MM.1S (cell line): ENCODE data around the gene PATL1.
A peak's percentile ranks its signal among the peaks of the same experiment; 100 is the strongest.

Experiments
- DNase-seq: peaks from one replicate; pipeline ENCODE4 v3.0.0-alpha.2; 2015
- H2AFZ ChIP-seq: fragments of 300-600 bp; sonication (generic); 2 replicates; pipeline ENCODE4 v1.6.0; 2016; ENCODE audit warnings: antibody characterized with exemption, low read length
- H3F3A ChIP-seq: fragments of 300-600 bp; sonication (generic); 2 replicates; pipeline ENCODE4 v1.6.1; 2016; ENCODE audit warnings: mild to moderate bottlenecking, antibody characterized with exemption, low read length, moderate library complexity, mixed read lengths; ENCODE audit not compliant: insufficient read depth
- H3K27ac ChIP-seq: fragments of 300-600 bp; sonication (generic); 2 replicates; pipeline ENCODE4 v1.5.1; 2016; ENCODE audit warnings: mild to moderate bottlenecking, low read length
- H3K27me3 ChIP-seq: fragments of 300-600 bp; sonication (generic); replicated peaks from 2 replicates; pipeline ENCODE4 v1.6.0; 2016; ENCODE audit warnings: low read length; ENCODE audit not compliant: insufficient read depth
- H3K36me3 ChIP-seq: fragments of 300-600 bp; sonication (generic); replicated peaks from 2 replicates; pipeline ENCODE4 v1.6.1; 2016; ENCODE audit warnings: mild to moderate bottlenecking, low read length, mixed read lengths; ENCODE audit not compliant: insufficient read depth
- H3K4me1 ChIP-seq: fragments of 300-600 bp; sonication (generic); 2 replicates; pipeline ENCODE4 v1.6.1; 2016; ENCODE audit warnings: low read length, mixed read lengths
- H3K4me2 ChIP-seq: fragments of 300-600 bp; sonication (generic); 2 replicates; pipeline ENCODE4 v1.6.0; 2016; ENCODE audit warnings: low read depth, low read length
- H3K4me3 ChIP-seq: fragments of 300-600 bp; sonication (generic); 2 replicates; pipeline ENCODE4 v1.5.1; 2016; ENCODE audit warnings: low read length, mixed read lengths
- H3K79me2 ChIP-seq: fragments of 300-600 bp; sonication (generic); 2 replicates; pipeline ENCODE4 v1.6.1; 2016; ENCODE audit warnings: mixed run types, low read length, mixed read lengths
- H3K9ac ChIP-seq: fragments of 300-600 bp; sonication (generic); 2 replicates; pipeline ENCODE4 v1.6.1; 2016; ENCODE audit warnings: low read length, mixed read lengths
- H3K9me2 ChIP-seq: fragments of 300-600 bp; sonication (generic); replicated peaks from 2 replicates; pipeline ENCODE4 v1.6.1; 2016; ENCODE audit warnings: mild to moderate bottlenecking, low read length, mixed read lengths; ENCODE audit not compliant: insufficient read depth
- H3K9me3 ChIP-seq: fragments of 300-600 bp; sonication (generic); replicated peaks from 2 replicates; pipeline ENCODE4 v1.6.1; 2016; ENCODE audit warnings: mild to moderate bottlenecking, low read length, mixed read lengths; ENCODE audit not compliant: insufficient read depth
- H4K20me1 ChIP-seq: fragments of 300-600 bp; sonication (generic); 2 replicates; pipeline ENCODE4 v1.6.1; 2016; ENCODE audit warnings: mild to moderate bottlenecking, low read length, moderate library complexity, mixed read lengths; ENCODE audit not compliant: insufficient read depth
- CTCF ChIP-seq: fragments of 300-600 bp; sonication (generic); IDR thresholded peaks from 2 replicates; pipeline ENCODE4 v1.5.1; 2016; ENCODE audit warnings: antibody characterized with exemption, low read length, mixed read lengths
- EZH2 ChIP-seq: fragments of 300-600 bp; sonication (generic); optimal IDR thresholded peaks from 2 replicates; pipeline ENCODE3; 2017; ENCODE audit warnings: low read depth, mild to moderate bottlenecking, antibody characterized with exemption, low read length, mixed read lengths
- EZH2phosphoT487 ChIP-seq: fragments of 300-600 bp; sonication (generic); IDR thresholded peaks from 2 replicates; pipeline ENCODE4 v1.6.1; 2018; ENCODE audit warnings: antibody characterized with exemption, low read length

The PATL1 gene

GRCh38 chr11:59615637-59616395 is 53.0 kb downstream of the PATL1 start, which contains the start of gene OSBP:
TSS of gene OSBP (minus strand) at chr11:59615774. CDS start at chr11:59615664, 110 bp downstream.
- H3K4me1 ChIP-seq = peaks cover 12% of the 10 kb centered on the region
- H3K9me3 ChIP-seq = no peaks in the 10 kb centered on the region
- TF ChIP-seq CTCF = no peak
- no peak for TF ChIP-seq EZH2phosphoT487
- TF ChIP-seq EZH2 = no peak
- peak within 1 kb of the TSS; percentile 79 for H3K9ac ChIP-seq
- peak within 1 kb of the TSS; percentile 76 for H3K4me3 ChIP-seq
- no peaks in the 10 kb centered on the region; the same call in 1 of the 2 replicates for H3F3A ChIP-seq
- peak within 1 kb of the TSS; percentile 87 for H2AFZ ChIP-seq
- H3K27me3 ChIP-seq = no peaks in the 10 kb centered on the region
- H3K36me3 ChIP-seq = no peaks in the 10 kb centered on the region
- no peaks in the 10 kb centered on the region for H3K9me2 ChIP-seq
- H3K79me2 ChIP-seq = peaks cover 44% of the 10 kb centered on the region
- peak; percentile 99 for DNase-seq
- H4K20me1 ChIP-seq = no peaks in the 10 kb centered on the region
- H3K27ac ChIP-seq = peak within 1 kb of the TSS; percentile 81
- H3K4me2 ChIP-seq = peak within 1 kb of the TSS; percentile 86

- Histone ChIP-seq H2AFZ (peak overlapping the region; percentile 6; the same call in 1 of the 2 replicates), H3K9me2 (no peaks in the 10 kb centered on the region), H4K20me1 (no peaks in the 10 kb centered on the region), H3K27me3 (no peaks in the 10 kb centered on the region), H3K9me3 (no peaks in the 10 kb centered on the region), H3K9ac (peak overlapping the region; percentile 79), H3F3A (no peaks in the 10 kb centered on the region; the same call in 1 of the 2 replicates), H3K36me3 (no peaks in the 10 kb centered on the region), H3K79me2 (peaks cover 50% of the 10 kb centered on the region), H3K4me1 (peaks cover 12% of the 10 kb centered on the region), H3K4me3 (peak overlapping the region; percentile 76), H3K4me2 (peak overlapping the region; percentile 76), H3K27ac (peak overlapping the region; percentile 81; the same call in 1 of the 2 replicates)
- TF ChIP-seq EZH2 (no peak), EZH2phosphoT487 (no peak), CTCF (no peak)
- DNase-seq = peak; percentile 71
Observed at GRCh38 chr11:59615120-59615636, 53.7 kb downstream of the PATL1 start.

DNA sequence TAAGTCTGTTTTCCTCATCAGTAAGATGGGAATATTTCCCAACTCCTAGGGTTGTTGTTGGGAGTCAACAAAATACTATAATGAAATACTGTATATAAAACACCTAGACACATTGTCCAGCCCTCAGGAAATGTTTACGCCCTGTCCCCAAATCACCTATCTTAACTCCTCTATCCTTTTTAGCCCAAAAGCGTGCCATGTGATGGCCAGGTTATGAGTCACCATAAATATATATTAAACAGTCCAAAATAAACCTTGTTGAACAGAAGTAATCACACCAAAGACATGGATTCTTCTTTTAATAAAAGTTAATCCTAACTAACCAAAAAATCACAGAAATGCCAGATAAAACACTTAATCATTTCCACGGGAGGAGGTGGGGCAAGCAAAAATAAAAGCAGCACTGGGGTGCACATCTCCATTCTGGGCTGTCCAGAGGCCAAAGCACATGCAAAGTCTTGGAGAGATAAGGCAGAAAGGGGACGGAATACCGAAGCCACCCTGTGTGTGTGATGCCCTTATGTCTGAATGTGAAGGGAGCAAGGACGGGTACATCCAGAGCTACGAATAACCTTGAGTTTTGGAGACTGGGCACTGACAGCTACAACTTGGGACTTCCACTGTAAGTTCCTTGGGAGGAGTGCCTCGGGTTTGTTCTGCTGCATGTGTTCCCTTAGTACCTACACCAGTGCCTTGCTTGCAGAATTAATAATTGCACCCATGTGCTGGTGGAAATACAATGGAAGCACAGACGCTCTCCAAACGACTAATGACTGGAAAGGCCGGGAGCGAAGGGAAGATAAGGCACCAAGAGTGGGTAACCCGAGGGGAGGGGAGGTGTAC is 54.3 kb downstream of the PATL1 start:
- H3K4me1 ChIP-seq = peaks cover 12% of the 10 kb centered on the region
- 0 out of 2 replicates have a peak, but pooled peaks cover 5% of the 10 kb centered on the region for H3K36me3 ChIP-seq
- H4K20me1 ChIP-seq = no peaks in the 10 kb centered on the region
- peak overlapping the region; percentile 6; the same call in 1 of the 2 replicates for H3K27ac ChIP-seq
- H2AFZ ChIP-seq = peak overlapping the region; percentile 6; the same call in 1 of the 2 replicates
- H3K9me3 ChIP-seq = no peaks in the 10 kb centered on the region
- DNase-seq = no peak
- TF ChIP-seq EZH2phosphoT487 (no peak), EZH2 (no peak), CTCF (no peak)
- peak overlapping the region; percentile 73 for H3K9ac ChIP-seq
- H3K79me2 ChIP-seq = peaks cover 57% of the 10 kb centered on the region
- H3K27me3 ChIP-seq = no peaks in the 10 kb centered on the region
- H3K4me3 ChIP-seq = peak overlapping the region; percentile 76
- peak overlapping the region; percentile 76 for H3K4me2 ChIP-seq
- no peaks in the 10 kb centered on the region; the same call in 1 of the 2 replicates for H3F3A ChIP-seq
- H3K9me2 ChIP-seq = no peaks in the 10 kb centered on the region
